Measurements from ENCODE around the gene ZNF580.

GRCh38 chr19:55688422-55689218 is 47.8 kb downstream of the ZNF580 start:
- no peak for TF ChIP-seq CTCF (IDR thresholded peaks at IDR 0.05)
- TF ChIP-seq POLR2A (IDR thresholded peaks at IDR 0.05), result no peak
